ENCODE data around the gene DROSHA. TPM values are rescaled to one million over a fixed set of nuclear protein-coding genes. Genes with fewer than 3 reads are reported as not detected.

Gene DROSHA
- total and polyA plus RNA-seq, 10 of the 15 experiments (the other 5 are each of a cell fraction or from before 2014, with no cell fraction given): 27.9 to 55.0 (median 37.6) TPM

DNA sequence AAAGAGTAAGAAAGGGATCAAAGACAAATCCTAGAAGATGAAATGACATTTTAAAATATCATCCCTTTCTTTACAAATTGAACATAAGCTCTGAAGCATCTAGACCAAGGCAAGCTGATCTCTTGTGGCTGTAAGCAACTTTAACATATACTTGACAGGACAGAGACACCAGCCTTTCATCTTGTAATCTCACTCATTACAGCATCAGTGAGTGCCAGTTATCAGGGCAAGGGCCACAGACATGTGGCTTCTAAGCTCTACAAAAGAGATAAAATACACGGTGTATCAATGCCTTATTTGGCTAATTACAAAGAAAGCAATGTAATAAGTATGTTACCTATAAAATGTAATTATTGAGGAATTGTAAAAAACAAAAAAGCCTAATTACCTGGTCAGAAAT lies 95.0 kb downstream of the DROSHA start:
- TF ChIP-seq POLR2A (IDR thresholded peaks at IDR 0.05; ENCODE audit: low read depth, low read length) (no peak), KDM1A (IDR thresholded peaks at IDR 0.05; ENCODE audit: borderline replicate concordance) (no peak), HDAC2 (IDR thresholded peaks at IDR 0.05) (no peak), CHD4 (IDR thresholded peaks at IDR 0.05) (no peak)
- TF ChIP-seq, protein P1, sequence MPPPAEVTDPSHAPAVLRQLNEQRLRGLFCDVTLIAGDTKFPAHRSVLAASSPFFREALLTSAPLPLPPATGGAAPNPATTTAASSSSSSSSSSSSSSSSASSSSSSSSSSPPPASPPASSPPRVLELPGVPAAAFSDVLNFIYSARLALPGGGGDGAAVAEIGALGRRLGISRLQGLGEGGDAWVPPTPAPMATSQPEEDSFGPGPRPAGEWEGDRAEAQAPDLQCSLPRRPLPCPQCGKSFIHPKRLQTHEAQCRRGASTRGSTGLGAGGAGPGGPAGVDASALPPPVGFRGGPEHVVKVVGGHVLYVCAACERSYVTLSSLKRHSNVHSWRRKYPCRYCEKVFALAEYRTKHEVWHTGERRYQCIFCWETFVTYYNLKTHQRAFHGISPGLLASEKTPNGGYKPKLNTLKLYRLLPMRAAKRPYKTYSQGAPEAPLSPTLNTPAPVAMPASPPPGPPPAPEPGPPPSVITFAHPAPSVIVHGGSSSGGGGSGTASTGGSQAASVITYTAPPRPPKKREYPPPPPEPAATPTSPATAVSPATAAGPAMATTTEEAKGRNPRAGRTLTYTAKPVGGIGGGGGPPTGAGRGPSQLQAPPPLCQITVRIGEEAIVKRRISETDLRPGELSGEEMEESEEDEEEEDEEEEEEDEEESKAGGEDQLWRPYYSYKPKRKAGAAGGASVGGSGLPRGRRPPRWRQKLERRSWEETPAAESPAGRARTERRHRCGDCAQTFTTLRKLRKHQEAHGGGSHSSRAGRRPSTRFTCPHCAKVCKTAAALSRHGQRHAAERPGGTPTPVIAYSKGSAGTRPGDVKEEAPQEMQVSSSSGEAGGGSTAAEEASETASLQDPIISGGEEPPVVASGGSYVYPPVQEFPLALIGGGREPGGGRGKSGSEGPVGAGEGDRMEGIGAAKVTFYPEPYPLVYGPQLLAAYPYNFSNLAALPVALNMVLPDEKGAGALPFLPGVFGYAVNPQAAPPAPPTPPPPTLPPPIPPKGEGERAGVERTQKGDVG (CRISPR knock-in tag; IDR thresholded peaks at IDR 0.05): no peak
- no peak overlapping the region for H3K4me3 ChIP-seq
- intact Hi-C loops (cut with micrococcal nuclease; ENCODE audit: unreplicated experiment): no loop called here
- peaks cover 0 to 14% of the 10 kb centered on the region in 2 experiments; a peak in 3 of 4 replicates for H3K36me3 ChIP-seq (ENCODE audit: control insufficient read depth in 2 of 2, insufficient read depth in 2 of 2, low read length in 1 of 2)
- no peak overlapping the region for H3K9ac ChIP-seq (ENCODE audit: control insufficient read depth, insufficient read depth, low read length)
- no TSS peak for BruUV-seq (replicated peaks)
- DNase-seq (ENCODE audit: low read depth, low spot score) (no peak), ATAC-seq (no peak), FAIRE-seq (no peak)
- no peak overlapping the region for H3K4me2 ChIP-seq (ENCODE audit: control insufficient read depth, insufficient read depth)
- no peak overlapping the region for H2AFZ ChIP-seq (ENCODE audit: control insufficient read depth, low read depth, low read length)
- ChIA-PET SMC1A (ENCODE audit: uncharacterized antibody, unreplicated experiment) (no interaction called here), CTCF (interaction anchor here (0.7 kb wide), 1 partner anchor 670 kb away, joined by 4 read pairs; no protein-coding TSS in a partner anchor), RAD21 (ENCODE audit: unreplicated experiment) (interaction anchor here (0.7 kb wide), 1 partner anchor 107 kb away, joined by 3 read pairs; no protein-coding TSS in a partner anchor), POLR2A (interaction anchor here (0.6 to 0.7 kb wide), 2 partner anchors 49 to 269 kb away, joined by 5 read pairs; no protein-coding TSS in a partner anchor)
- H3K9me3 ChIP-seq (replicated peaks; ENCODE audit: control insufficient read depth, insufficient read depth, low read length): no peaks in the 10 kb centered on the region
- in situ Hi-C loops (cut with MboI): no loop called here
- H3K4me1 ChIP-seq (ENCODE audit: control insufficient read depth, insufficient read depth, low read length): no peaks in the 10 kb centered on the region
- H4K20me1 ChIP-seq (ENCODE audit: control insufficient read depth, insufficient read depth): no peaks in the 10 kb centered on the region
- H3K27me3 ChIP-seq (replicated peaks in 1 of 2; ENCODE audit: control insufficient read depth in 2 of 2, insufficient read depth in 2 of 2, low read length in 1 of 2): no peaks in the 10 kb centered on the region
- H3K79me2 ChIP-seq (ENCODE audit: control insufficient read depth, insufficient read depth, low read length): no peaks in the 10 kb centered on the region
- no peak overlapping the region for H3K27ac ChIP-seq (ENCODE audit: control insufficient read depth, insufficient read depth)
- WGBS (ENCODE audit: insufficient coverage, insufficient replicate concordance, low lambda C conversion rate, missing lambda C conversion rate): 94% methylated on average over 1 of the region's 1 CpG

DNA sequence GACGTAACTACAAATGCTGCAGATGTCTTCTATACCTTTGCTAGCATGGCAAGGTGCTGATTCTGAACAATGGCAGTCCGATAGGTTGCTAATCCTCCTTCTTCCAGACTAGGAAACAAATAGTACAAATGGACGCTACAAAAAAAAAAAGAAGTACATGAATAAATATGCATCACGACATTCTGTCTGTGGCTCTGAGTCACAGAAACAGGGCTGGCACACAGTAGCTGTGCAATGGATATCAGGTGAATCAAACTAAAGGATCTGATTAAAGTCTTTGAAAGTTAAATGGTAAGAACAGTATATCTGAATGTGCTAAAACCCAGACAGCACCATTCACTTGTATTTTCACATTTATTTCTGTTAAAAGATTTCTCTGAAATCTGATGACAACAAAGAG lies 96.2 kb downstream of the DROSHA start:
- intact Hi-C loops (cut with micrococcal nuclease; ENCODE audit: unreplicated experiment) (no loop called here), in situ Hi-C loops (cut with MboI) (no loop called here)
- ChIA-PET SMC1A (ENCODE audit: uncharacterized antibody, unreplicated experiment) (no interaction called here), POLR2A (no interaction called here), CTCF (interaction anchor here (0.7 to 1.1 kb wide), 2 partner anchors 15 to 785 kb away, joined by 3 read pairs; no protein-coding TSS in a partner anchor), RAD21 (ENCODE audit: unreplicated experiment) (no interaction called here)
- Histone ChIP-seq H3K9ac (ENCODE audit: control insufficient read depth, insufficient read depth, low read length) (no peak overlapping the region), H2AFZ (ENCODE audit: control insufficient read depth, low read depth, low read length) (no peak overlapping the region), H3K4me2 (ENCODE audit: control insufficient read depth, insufficient read depth) (no peak overlapping the region), H3K79me2 (ENCODE audit: control insufficient read depth, insufficient read depth, low read length) (no peaks in the 10 kb centered on the region), H3K27me3 (replicated peaks in 1 of 2; ENCODE audit: control insufficient read depth in 2 of 2, insufficient read depth in 2 of 2, low read length in 1 of 2) (no peaks in the 10 kb centered on the region), H3K27ac (ENCODE audit: control insufficient read depth, insufficient read depth) (no peak overlapping the region), H3K4me1 (ENCODE audit: control insufficient read depth, insufficient read depth, low read length) (no peaks in the 10 kb centered on the region), H3K4me3 (no peak overlapping the region), H3K9me3 (replicated peaks; ENCODE audit: control insufficient read depth, insufficient read depth, low read length) (no peaks in the 10 kb centered on the region), H4K20me1 (ENCODE audit: control insufficient read depth, insufficient read depth) (no peaks in the 10 kb centered on the region), H3K36me3 (ENCODE audit: control insufficient read depth in 2 of 2, insufficient read depth in 2 of 2, low read length in 1 of 2) (peaks cover 0 to 14% of the 10 kb centered on the region in 2 experiments; a peak in 2 of 4 replicates)
- DNase-seq (ENCODE audit: low read depth, low spot score): no peak
- no peak for ATAC-seq
- no TSS peak for BruUV-seq (replicated peaks)
- 100% methylated on average over 4 of the region's 4 CpGs for WGBS (ENCODE audit: insufficient coverage, insufficient replicate concordance, low lambda C conversion rate, missing lambda C conversion rate)
- no peak for FAIRE-seq
- TF ChIP-seq MTA3 (IDR thresholded peaks at IDR 0.05; ENCODE audit: borderline replicate concordance, low read length): no peak
